GM13977 (cell line): ENCODE measurements around the gene SLPI.

Experiments
- DNase-seq: peaks from one replicate; pipeline ENCODE4 v3.0.0; 2012; ENCODE audit warnings: low spot score
- in situ Hi-C: fragments of 300-500 bp; cut with MboI; formaldehyde crosslinking; loops from one replicate; pipeline ENCODE4 v1.12.0; 2022; ENCODE audit warnings: low sequenced_read_pairs, low pct_unique_long_range_greater_than_20kb, mixed read lengths, inconsistent platforms; ENCODE audit not compliant: unreplicated experiment
- TF ChIP-seq, protein P1 (sequence below): IDR thresholded peaks from 2 replicates; pipeline ENCODE4 v1.5.1; 2012; ENCODE audit warnings: mild to moderate bottlenecking, control low read depth; ENCODE audit not compliant: insufficient read depth; ENCODE audit errors: extremely low read depth, missing control alignments

Gene SLPI

DNA sequence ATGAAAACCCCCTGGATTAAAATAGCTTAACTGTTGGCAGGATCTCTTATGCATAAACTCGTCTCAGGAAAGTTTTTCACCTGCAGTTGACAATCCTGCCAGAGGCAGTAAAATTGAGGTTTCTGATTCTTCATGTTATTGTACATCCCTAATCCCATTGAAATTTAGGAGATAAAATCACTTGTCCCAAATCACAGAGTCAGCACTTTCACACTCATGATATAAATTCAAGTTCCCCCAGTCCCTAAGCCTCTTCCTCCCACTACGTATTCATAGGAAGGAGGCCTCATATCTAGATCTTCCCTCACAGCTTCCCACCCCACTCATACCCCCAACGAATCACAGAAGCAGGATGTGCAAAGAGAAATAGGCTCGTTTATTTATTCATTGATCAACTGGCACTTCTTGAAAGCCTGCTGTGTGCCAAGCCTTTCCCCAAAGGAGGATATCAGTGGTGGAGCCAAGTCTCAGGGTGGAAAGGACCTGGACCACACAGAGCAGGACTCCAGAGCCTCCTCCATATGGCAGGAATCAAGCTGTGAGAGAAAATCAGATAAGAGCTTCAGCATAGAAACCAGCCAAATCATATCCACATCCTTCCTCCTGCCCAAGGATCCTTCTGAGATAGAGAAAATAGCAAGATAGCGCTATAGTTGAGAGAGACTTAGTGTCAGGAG, 2.3 kb downstream of the SLPI start:
- in situ Hi-C loops: no loop called here
- no peak for DNase-seq
- TF ChIP-seq, protein P1, sequence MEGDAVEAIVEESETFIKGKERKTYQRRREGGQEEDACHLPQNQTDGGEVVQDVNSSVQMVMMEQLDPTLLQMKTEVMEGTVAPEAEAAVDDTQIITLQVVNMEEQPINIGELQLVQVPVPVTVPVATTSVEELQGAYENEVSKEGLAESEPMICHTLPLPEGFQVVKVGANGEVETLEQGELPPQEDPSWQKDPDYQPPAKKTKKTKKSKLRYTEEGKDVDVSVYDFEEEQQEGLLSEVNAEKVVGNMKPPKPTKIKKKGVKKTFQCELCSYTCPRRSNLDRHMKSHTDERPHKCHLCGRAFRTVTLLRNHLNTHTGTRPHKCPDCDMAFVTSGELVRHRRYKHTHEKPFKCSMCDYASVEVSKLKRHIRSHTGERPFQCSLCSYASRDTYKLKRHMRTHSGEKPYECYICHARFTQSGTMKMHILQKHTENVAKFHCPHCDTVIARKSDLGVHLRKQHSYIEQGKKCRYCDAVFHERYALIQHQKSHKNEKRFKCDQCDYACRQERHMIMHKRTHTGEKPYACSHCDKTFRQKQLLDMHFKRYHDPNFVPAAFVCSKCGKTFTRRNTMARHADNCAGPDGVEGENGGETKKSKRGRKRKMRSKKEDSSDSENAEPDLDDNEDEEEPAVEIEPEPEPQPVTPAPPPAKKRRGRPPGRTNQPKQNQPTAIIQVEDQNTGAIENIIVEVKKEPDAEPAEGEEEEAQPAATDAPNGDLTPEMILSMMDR: no peak

DNA sequence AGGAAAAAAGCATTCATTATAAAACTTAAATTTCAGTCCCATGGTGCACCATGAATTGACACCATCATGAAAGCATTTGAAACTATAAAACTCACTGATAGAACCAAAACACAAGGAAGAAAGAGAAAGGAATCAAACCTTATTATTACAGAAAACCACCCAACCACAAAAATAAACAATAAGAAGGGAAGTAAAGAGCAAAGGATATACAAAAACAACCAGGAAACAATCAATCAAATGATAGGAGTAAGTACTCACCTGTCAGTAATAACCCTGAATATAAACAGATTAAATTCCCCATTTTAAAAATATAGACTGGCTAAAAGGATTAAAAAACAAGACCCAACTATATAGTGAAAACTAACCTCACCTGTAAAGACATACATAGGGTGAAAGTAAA, 5.8 kb downstream of the SLPI start:
- in situ Hi-C loops: no loop called here
- TF ChIP-seq, protein P1: no peak
- no peak for DNase-seq

DNA sequence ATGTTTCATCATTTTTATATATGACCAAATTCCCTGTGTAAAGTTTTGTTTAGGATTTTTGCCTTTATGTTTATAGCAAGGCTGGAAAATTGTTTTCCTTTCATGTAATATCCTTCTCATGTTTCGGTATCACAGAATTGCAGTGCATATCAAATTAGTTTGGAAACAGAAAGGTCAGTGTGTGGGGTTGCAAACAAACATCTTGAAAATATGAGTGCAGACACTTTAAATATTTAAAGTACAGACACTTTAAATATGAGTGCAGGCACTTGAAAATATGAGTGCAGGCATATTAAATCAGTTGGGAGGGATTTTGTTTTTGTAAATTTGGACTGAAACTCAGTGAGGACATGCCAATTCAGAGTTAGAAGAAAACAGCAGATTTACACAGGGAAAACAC, 6.5 kb downstream of the SLPI start:
- in situ Hi-C loops: no loop called here
- no peak for DNase-seq
- TF ChIP-seq, protein P1: no peak

DNA sequence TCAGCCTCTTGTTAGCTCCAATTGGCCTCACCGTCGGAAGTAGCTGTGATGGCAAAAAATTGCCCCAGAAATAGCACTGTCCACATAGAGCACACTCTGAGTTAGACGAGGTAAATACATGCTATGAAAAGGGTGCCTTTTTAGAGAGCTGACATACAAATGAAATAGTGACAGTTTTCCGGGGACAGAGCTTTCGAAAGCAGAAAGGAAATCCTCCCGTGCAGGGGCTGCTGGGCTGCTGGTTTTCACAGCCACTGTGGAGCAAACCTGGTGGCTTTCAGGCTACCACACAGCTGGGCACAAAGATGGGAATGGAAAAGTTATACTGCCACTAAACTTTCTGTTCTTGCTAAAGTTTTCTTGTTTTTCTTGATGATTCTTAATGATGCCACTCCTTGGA, 8.3 kb downstream of the SLPI start:
- in situ Hi-C loops: no loop called here
- TF ChIP-seq, protein P1: no peak

DNA sequence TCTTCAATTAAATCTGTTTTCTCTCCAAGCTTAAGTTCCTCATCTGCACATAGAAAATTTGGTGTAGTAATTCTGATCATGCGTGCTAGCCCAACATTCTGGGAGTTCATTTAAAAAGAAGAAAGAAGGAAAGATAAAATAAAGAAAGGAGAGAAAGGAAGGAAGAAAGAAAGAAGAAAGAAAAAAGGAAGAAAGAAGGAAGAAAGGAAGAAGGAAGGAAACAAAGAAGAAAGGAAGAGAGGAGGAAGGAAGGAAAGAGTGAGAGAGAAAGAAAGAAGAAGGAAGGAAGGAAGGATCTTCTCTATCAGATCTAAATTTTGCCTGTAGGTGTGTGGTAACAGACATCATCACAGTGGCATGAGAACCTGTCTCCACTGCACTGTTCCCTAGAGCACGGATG, 16.2 kb downstream of the SLPI start:
- DNase-seq: no peak
- TF ChIP-seq, protein P1: no peak
- in situ Hi-C loops: no loop called here

More for the DNA sequence above, 8.3 kb downstream of the SLPI start:
- no peak for DNase-seq

DNA sequence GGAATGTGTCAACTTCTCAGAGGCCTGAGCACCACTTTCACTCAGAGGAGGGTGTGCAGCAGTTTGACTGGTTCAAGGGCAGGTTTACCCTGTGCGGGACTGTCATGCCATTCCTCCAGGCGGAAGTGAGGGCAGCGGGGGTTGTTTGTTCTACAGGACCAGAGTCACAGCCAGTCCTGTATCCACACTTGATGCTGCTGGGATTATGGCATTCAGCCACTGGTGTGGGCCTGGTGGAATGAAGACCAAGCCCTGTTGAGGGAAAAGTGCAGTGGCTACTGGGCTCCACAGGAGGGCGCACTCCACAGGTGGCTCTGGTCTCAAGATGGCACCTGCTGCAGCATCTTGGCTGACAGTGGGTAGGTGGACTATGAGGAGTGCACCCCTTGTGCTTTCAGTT, 18.4 kb downstream of the SLPI start:
- DNase-seq: no peak
- in situ Hi-C loops: no loop called here
- TF ChIP-seq, protein P1: peak; percentile 44
